Mammary epithelial cell (primary cell): ENCODE data around the gene CDK5R1.

Experiments
- EZH2 ChIP-seq: IDR thresholded peaks from 2 replicates; pipeline ENCODE4 v1.6.1; 2012; ENCODE audit warnings: low read length, inconsistent platforms, borderline replicate concordance
- TF ChIP-seq, protein P1 (sequence below), 2 donors: IDR thresholded peaks in 1 of 2; conservative IDR thresholded peaks in 1 of 2; 2 replicates each; pipeline ENCODE4 v1.5.1; 2011 to 2012; ENCODE audit warnings: inconsistent platforms in 2 of 2, low read length in 2 of 2, mild to moderate bottlenecking in 2 of 2, control low read depth in 1 of 2, low read depth in 1 of 2; ENCODE audit not compliant: insufficient read depth in 1 of 2; ENCODE audit errors: extremely low read depth in 1 of 2

DNA sequence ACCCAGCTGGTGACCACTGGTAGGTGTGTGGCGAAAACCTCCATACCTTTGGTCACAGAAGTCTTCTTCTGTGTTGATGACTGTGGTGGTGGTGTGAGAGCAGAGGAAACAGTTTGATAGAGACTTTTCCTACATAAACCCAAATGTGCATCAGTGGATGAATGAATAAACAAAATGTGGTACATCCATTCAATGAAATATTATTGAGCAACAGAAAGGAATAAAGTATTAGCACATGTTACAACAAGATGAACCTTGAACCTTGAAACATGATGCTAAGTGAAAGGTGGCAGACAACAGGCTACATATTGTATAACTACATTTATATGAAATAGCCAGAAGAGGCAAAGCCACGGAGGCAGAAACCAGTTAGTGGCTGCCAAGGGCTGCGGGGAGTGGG is 15.2 kb downstream of the CDK5R1 start:
- TF ChIP-seq, protein P1, sequence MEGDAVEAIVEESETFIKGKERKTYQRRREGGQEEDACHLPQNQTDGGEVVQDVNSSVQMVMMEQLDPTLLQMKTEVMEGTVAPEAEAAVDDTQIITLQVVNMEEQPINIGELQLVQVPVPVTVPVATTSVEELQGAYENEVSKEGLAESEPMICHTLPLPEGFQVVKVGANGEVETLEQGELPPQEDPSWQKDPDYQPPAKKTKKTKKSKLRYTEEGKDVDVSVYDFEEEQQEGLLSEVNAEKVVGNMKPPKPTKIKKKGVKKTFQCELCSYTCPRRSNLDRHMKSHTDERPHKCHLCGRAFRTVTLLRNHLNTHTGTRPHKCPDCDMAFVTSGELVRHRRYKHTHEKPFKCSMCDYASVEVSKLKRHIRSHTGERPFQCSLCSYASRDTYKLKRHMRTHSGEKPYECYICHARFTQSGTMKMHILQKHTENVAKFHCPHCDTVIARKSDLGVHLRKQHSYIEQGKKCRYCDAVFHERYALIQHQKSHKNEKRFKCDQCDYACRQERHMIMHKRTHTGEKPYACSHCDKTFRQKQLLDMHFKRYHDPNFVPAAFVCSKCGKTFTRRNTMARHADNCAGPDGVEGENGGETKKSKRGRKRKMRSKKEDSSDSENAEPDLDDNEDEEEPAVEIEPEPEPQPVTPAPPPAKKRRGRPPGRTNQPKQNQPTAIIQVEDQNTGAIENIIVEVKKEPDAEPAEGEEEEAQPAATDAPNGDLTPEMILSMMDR (conservative IDR thresholded peaks at IDR 0.05 in 1 of 2, IDR thresholded peaks at IDR 0.05 in 1 of 2; ENCODE audit: extremely low read depth in 1 of 2, insufficient read depth in 1 of 2, low read depth in 1 of 2, low read length in 2 of 2), result no peak
- TF ChIP-seq EZH2, result no peak
